ENCODE results near the gene AZGP1. TPM values are rescaled to one million over a fixed set of nuclear protein-coding genes. Genes with fewer than 3 reads are reported as not detected.
"Not testable (repeated sequence)": the region's sequence is repeated elsewhere in the genome, so short reads cannot be mapped to it uniquely, and the experiment has no call there.

The AZGP1 gene
- total RNA-seq, 1 experiment from 2014 or later = 0.29 TPM

- peak; percentile 21 for DNase-seq (ENCODE audit: low read depth)
Measured at GRCh38 chr7:99997545-99998137, 21.8 kb upstream of the AZGP1 start.

- no peak for DNase-seq (ENCODE audit: low read depth)
Measured at GRCh38 chr7:99996755-99997544, 21.1 kb upstream of the AZGP1 start.

GRCh38 chr7:99994819-99995218 is 19.0 kb upstream of the AZGP1 start:
- no peak for DNase-seq (ENCODE audit: low read depth)

GRCh38 chr7:99992330-99993038 is 16.7 kb upstream of the AZGP1 start:
- no peak for DNase-seq (ENCODE audit: low read depth)

- DNase-seq (ENCODE audit: low read depth) = not testable (repeated sequence)
Measured at GRCh38 chr7:99991543-99991942, 15.7 kb upstream of the AZGP1 start.

GRCh38 chr7:99990460-99990852 is 14.6 kb upstream of the AZGP1 start:
- DNase-seq (ENCODE audit: low read depth) = no peak

GRCh38 chr7:99987846-99988245 is 12.0 kb upstream of the AZGP1 start:
- DNase-seq (ENCODE audit: low read depth) = no peak

- DNase-seq (ENCODE audit: low read depth) = not testable (repeated sequence)
Measured at GRCh38 chr7:99987306-99987705, 11.5 kb upstream of the AZGP1 start.

GRCh38 chr7:99984593-99984992 is 8.8 kb upstream of the AZGP1 start:
- DNase-seq (ENCODE audit: low read depth) = no peak

GRCh38 chr7:99981066-99981465 is 5.2 kb upstream of the AZGP1 start:
- not testable (repeated sequence) for DNase-seq (ENCODE audit: low read depth)

- DNase-seq (ENCODE audit: low read depth) = not testable (repeated sequence)
Measured at GRCh38 chr7:99980448-99980872, 4.6 kb upstream of the AZGP1 start.

GRCh38 chr7:99979814-99980225 is 4.0 kb upstream of the AZGP1 start:
- DNase-seq (ENCODE audit: low read depth) = not testable (repeated sequence)

- peak; percentile 39 for DNase-seq (ENCODE audit: low read depth)
Measured at GRCh38 chr7:99976626-99977025, 795 bp upstream of the AZGP1 start.

GRCh38 chr7:99974681-99975080 is 1.1 kb downstream of the AZGP1 start:
- no peak for DNase-seq (ENCODE audit: low read depth)

- not testable (repeated sequence) for DNase-seq (ENCODE audit: low read depth)
Measured at GRCh38 chr7:99973817-99974216, 2.0 kb downstream of the AZGP1 start.

GRCh38 chr7:99971242-99971641 is 4.6 kb downstream of the AZGP1 start:
- no peak for DNase-seq (ENCODE audit: low read depth)

GRCh38 chr7:99969813-99970212 is 6.0 kb downstream of the AZGP1 start:
- not testable (repeated sequence) for DNase-seq (ENCODE audit: low read depth)

GRCh38 chr7:99969298-99969697 is 6.5 kb downstream of the AZGP1 start:
- DNase-seq (ENCODE audit: low read depth) = no peak

GRCh38 chr7:99958564-99959227 is 17.1 kb downstream of the AZGP1 start:
- DNase-seq (ENCODE audit: low read depth) = no peak

GRCh38 chr7:99955247-99955646 is 20.6 kb downstream of the AZGP1 start:
- peak; percentile 20 for DNase-seq (ENCODE audit: low read depth)

- not testable (repeated sequence) for DNase-seq (ENCODE audit: low read depth)
Measured at GRCh38 chr7:99954643-99955042, 21.2 kb downstream of the AZGP1 start.

- DNase-seq (ENCODE audit: low read depth) = no peak
Measured at GRCh38 chr7:99953649-99954048, 22.2 kb downstream of the AZGP1 start.
